Upper lobe of left lung (tissue), 6 donors: Measurements from ENCODE around the gene GALNT8. TPM values are rescaled to one million over a fixed set of nuclear protein-coding genes. Genes with fewer than 3 reads are reported as not detected.
"Not testable (repeated sequence)": the region's sequence is repeated elsewhere in the genome, so short reads cannot be mapped to it uniquely, and the experiment has no call there.

ENCODE experiments used
- ATAC-seq, 2 donors: fragments of 200-7000 bp; cut with Tn5 transposase; one replicate each; pipeline ENCODE4 v1.9.1; 2022; ENCODE audit warnings: mild to moderate bottlenecking in 2 of 2, moderate library complexity in 2 of 2; ENCODE audit not compliant: low FRiP score in 2 of 2
- DNase-seq, 2 donors: peaks; one replicate each; pipeline ENCODE4 v3.0.0-alpha.2; 2019 to 2020
- H3K27ac ChIP-seq, 4 donors: fragments of 200-600 bp; sonication (generic); one replicate each; pipeline ENCODE4 v1.5.1; 2016 to 2019
- H3K27me3 ChIP-seq, 4 donors: fragments of 200-600 bp; sonication (generic); one replicate each; pipeline ENCODE4 v1.5.1; 2017 to 2019
- H3K36me3 ChIP-seq, 4 donors: fragments of 200-600 bp; sonication (generic); one replicate each; pipeline ENCODE4 v1.5.1; 2016 to 2019
- H3K4me1 ChIP-seq, 4 donors: fragments of 200-600 bp; sonication (generic); one replicate each; pipeline ENCODE4 v1.5.1; 2018 to 2019
- H3K4me3 ChIP-seq, 4 donors: fragments of 200-600 bp; sonication (generic); one replicate each; pipeline ENCODE4 v1.5.1; 2017 to 2019; ENCODE audit warnings: mild to moderate bottlenecking in 2 of 4, moderate library complexity in 1 of 4
- H3K9me3 ChIP-seq, 4 donors: fragments of 200-600 bp; sonication (generic); one replicate each; pipeline ENCODE4 v1.5.1; 2018 to 2019
- CTCF ChIP-seq, 6 experiments: fragments of 450-650 bp in 4 of 6; fragments of 200-600 bp in 2 of 6; sonication (generic) in 2 of 6; IDR thresholded peaks; one replicate each; pipeline ENCODE4 v1.5.1; 2016 to 2019; ENCODE audit warnings: antibody characterized with exemption in 6 of 6
- EP300 ChIP-seq, 4 donors: sonication (generic); formaldehyde crosslinking; IDR thresholded peaks; one replicate each; pipeline ENCODE4 v1.5.1; 2017; ENCODE audit warnings: antibody characterized with exemption in 4 of 4, control low read depth in 2 of 4
- POLR2A ChIP-seq, 4 donors: fragments of 450-650 bp; IDR thresholded peaks; one replicate each; pipeline ENCODE4 v1.5.1; 2016 to 2017; ENCODE audit warnings: antibody characterized with exemption in 4 of 4, mild to moderate bottlenecking in 2 of 4
- POLR2AphosphoS5 ChIP-seq, 2 donors: sonication (generic); formaldehyde crosslinking; IDR thresholded peaks; one replicate each; pipeline ENCODE4 v1.5.1; 2017; ENCODE audit warnings: antibody characterized with exemption in 2 of 2
- WGBS, 2 donors: methylation state at CpG; one replicate each; pipeline ENCODE4 v1.1.5; 2017 to 2018; 5-methylcytosine and 5-hydroxymethylcytosine counted together
- total RNA-seq, 6 donors: library from RNA; depleted of rRNA in 4 of 6; stranded (reverse); fragments of >200 nt in 4 of 6; gene quantifications; one replicate each; pipeline versions ENCODE4 v1.1.0 to v1.2.1, GENCODE V29; 2016 to 2021
- donor health status: DM: no; HTN: no; CAD: no; lungs with moderate emphysema.
- donor health status: DM: no; HTN: yes; CAD: no; lungs with severe emphysema.

The GALNT8 gene
- total RNA-seq, 6 donors from 2014 or later: 0.14 to 0.94 (median 0.59) TPM; not detected in 1

- ATAC-seq (no peak), DNase-seq (no peak)
- no peaks in the 10 kb centered on the region for H3K4me1 ChIP-seq
- no peak overlapping the region for H3K27ac ChIP-seq
- 76 to 80% methylated on average over 15 of the region's 15 CpGs for WGBS, 2 donors
- H3K36me3 ChIP-seq: no peaks in the 10 kb centered on the region
- H3K9me3 ChIP-seq: no peaks in the 10 kb centered on the region
- H3K4me3 ChIP-seq: no peak overlapping the region
- no peaks in the 10 kb centered on the region for H3K27me3 ChIP-seq
- TF ChIP-seq CTCF (IDR thresholded peaks at IDR 0.05) (no peak), EP300 (IDR thresholded peaks at IDR 0.05) (no peak), POLR2AphosphoS5 (IDR thresholded peaks at IDR 0.05) (no peak), POLR2A (IDR thresholded peaks at IDR 0.05) (no peak)
These were observed 22.3 kb downstream of the GALNT8 start for GRCh38 chr12:4742416-4742970.

- no peak for TF ChIP-seq EP300 (IDR thresholded peaks at IDR 0.05)
- TF ChIP-seq POLR2AphosphoS5 (IDR thresholded peaks at IDR 0.05): no peak
- no peak for TF ChIP-seq POLR2A (IDR thresholded peaks at IDR 0.05)
- TF ChIP-seq CTCF (IDR thresholded peaks at IDR 0.05): no peak
- Histone ChIP-seq H3K9me3 (no peaks in the 10 kb centered on the region), H3K4me3 (no peak overlapping the region), H3K27ac (no peak overlapping the region), H3K36me3 (no peaks in the 10 kb centered on the region), H3K4me1 (no peaks in the 10 kb centered on the region), H3K27me3 (no peaks in the 10 kb centered on the region)
- 85 to 94% methylated on average over 4 of the region's 4 CpGs for WGBS, 2 donors
- DNase-seq (no peak), ATAC-seq (no peak)
These were observed 22.8 kb downstream of the GALNT8 start for GRCh38 chr12:4743046-4743445.

GRCh38 chr12:4744709-4745108, 24.5 kb downstream of the GALNT8 start:
- DNase-seq: no peak
- Histone ChIP-seq H3K36me3 (no peaks in the 10 kb centered on the region), H3K9me3 (no peaks in the 10 kb centered on the region), H3K4me1 (no peaks in the 10 kb centered on the region), H3K27me3 (no peaks in the 10 kb centered on the region), H3K4me3 (no peak overlapping the region), H3K27ac (no peak overlapping the region)
- no peak for ATAC-seq
- TF ChIP-seq CTCF (IDR thresholded peaks at IDR 0.05) (no peak), POLR2AphosphoS5 (IDR thresholded peaks at IDR 0.05) (no peak), EP300 (IDR thresholded peaks at IDR 0.05) (no peak), POLR2A (IDR thresholded peaks at IDR 0.05) (no peak)

- WGBS, 2 donors: 84 to 89% methylated on average over 5 to 6 of the region's 6 CpGs
- no peaks in the 10 kb centered on the region for H3K36me3 ChIP-seq
These were observed 25.0 kb downstream of the GALNT8 start for GRCh38 chr12:4745249-4745648.

GRCh38 chr12:4751654-4752053, 31.5 kb downstream of the GALNT8 start:
- WGBS, 2 donors: 89 to 97% methylated on average over 1 of the region's 1 CpG
- not testable (repeated sequence) for ATAC-seq

More at GRCh38 chr12:4745249-4745648, 25.0 kb downstream of the GALNT8 start:
- Histone ChIP-seq H3K4me1 (no peaks in the 10 kb centered on the region), H3K27me3 (no peaks in the 10 kb centered on the region), H3K9me3 (no peaks in the 10 kb centered on the region), H3K27ac (no peak overlapping the region), H3K4me3 (no peak overlapping the region)
- DNase-seq: no peak
- TF ChIP-seq EP300 (IDR thresholded peaks at IDR 0.05) (no peak), POLR2A (IDR thresholded peaks at IDR 0.05) (no peak), CTCF (IDR thresholded peaks at IDR 0.05) (no peak), POLR2AphosphoS5 (IDR thresholded peaks at IDR 0.05) (no peak)
- no peak for ATAC-seq

More at GRCh38 chr12:4751654-4752053, 31.5 kb downstream of the GALNT8 start:
- H3K9me3 ChIP-seq, H3K27me3 ChIP-seq, H3K4me3 ChIP-seq, H3K4me1 ChIP-seq, H3K27ac ChIP-seq, H3K36me3 ChIP-seq, DNase-seq: not testable (repeated sequence)
